Right lung (tissue), 10 donors: ENCODE measurements around the gene ATG2A. TPM values are rescaled to one million over a fixed set of nuclear protein-coding genes. Genes with fewer than 3 reads are reported as not detected.

Source experiments
- DNase-seq, 2 donors: peaks; one replicate each; pipeline ENCODE4 v3.0.0-alpha.2; 2013
- long read RNA-seq, 8 donors: transcript quantifications; one replicate each; lab custom pipeline, GENCODE V29; 2026
- polyA plus RNA-seq, 5 donors: library from polyadenylated mRNA; unstranded; fragments of 120-200 nt; gene quantifications; one replicate each; pipeline versions ENCODE4 v1.2.1 to v1.2.3, GENCODE V29; 2013; ENCODE audit warnings: inconsistent platforms in 1 of 5, low replicate concordance in 1 of 5; ENCODE audit not compliant: insufficient read length in 5 of 5, insufficient read depth in 1 of 5

Gene ATG2A
- polyA plus RNA-seq, result 10 to 100 TPM; 10.3 to 25.1 (median 15.9) TPM
- long read RNA-seq, donor 1, result 0 reads
- long read RNA-seq, donor 2, result 0 reads
- long read RNA-seq, donor 3, result 0 reads
- long read RNA-seq, donor 4, result 0 reads
- long read RNA-seq, donor 5, result 0 reads
- long read RNA-seq, donor 6, result 0 reads
- long read RNA-seq, donor 7, result 0 reads
- long read RNA-seq, donor 8, result 0 reads

DNA sequence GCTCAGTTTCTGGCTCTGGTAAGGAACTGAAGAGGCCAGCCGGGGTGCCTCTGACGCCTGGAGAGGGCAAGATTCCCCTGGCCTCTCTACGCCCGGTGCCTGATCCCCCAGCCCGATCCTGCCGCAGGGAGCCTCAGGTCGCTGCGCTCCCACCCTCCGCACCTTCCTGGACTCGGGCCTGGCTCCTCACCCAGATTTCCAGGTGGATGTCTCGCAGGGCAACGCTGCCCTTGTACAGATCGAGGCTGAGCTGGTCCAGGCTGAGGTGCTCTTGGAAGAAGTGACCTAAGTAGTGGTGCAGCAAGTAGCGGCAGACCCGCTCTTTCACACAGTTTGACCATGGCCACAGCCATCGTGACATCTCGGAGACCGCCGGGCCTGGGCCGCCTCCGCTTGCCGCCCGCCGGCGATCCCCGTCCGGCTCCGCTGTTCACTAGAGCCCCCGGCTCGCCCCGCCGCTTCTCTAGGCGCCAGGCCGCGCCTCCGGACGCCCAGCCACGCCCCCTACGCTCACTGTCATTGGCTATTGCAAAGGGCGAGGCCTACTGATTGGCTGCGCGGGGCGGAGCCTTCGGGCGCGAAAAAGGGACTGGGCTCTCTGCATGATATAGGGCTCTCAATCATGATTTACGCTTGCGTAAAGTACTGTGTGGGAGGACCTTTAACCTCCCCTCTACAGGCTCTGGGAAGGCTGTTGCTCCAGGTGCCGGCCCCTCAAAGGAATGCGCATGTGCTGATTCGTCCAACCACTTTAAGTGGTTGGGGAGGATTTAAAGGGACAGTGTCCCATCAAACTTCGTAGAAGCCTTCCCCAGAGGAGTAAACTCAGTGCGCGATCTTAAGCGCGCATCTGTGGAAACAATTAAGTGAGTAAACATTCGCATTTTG lies at the start of gene ATG2A:
TSS of gene ATG2A (minus strand) at position 435 of the 888 bp plus-strand sequence. CDS start at position 361, 74 bp downstream.
- peak; percentile 99 to 100 for DNase-seq

- no peak for DNase-seq
Observed at GRCh38 chr11:64963072-64963631, 46.1 kb upstream of the ATG2A start.

GRCh38 chr11:64960719-64961118 lies 43.7 kb upstream of the ATG2A start:
- no peak for DNase-seq

GRCh38 chr11:64959498-64959897 lies 42.5 kb upstream of the ATG2A start:
- no peak for DNase-seq

DNA sequence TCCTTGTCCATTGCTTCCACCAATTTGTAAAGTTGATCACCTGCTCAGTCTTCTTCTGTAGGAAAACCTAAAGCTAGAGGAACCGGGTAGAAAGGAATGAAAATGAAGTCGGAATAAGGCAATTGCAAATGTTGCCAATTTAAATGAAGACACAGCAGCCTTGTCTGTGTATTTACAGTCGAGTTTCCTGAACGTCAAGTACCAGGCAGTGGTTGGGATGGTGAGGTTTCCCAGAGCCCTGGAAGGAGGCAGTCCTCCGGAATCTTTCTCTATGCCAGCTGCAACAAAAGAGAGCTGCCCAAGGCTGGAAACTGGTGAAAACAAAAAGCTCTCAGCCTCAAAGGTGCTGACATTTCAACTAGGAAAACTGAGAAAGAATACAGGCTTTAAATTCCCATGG lies 37.2 kb upstream of the ATG2A start:
- no peak for DNase-seq

- no peak for DNase-seq
Observed at GRCh38 chr11:64951529-64951928, 34.5 kb upstream of the ATG2A start.

GRCh38 chr11:64947208-64947814 lies 30.3 kb upstream of the ATG2A start:
- no peak for DNase-seq

GRCh38 chr11:64936539-64936938 lies 19.5 kb upstream of the ATG2A start:
- no peak for DNase-seq

DNA sequence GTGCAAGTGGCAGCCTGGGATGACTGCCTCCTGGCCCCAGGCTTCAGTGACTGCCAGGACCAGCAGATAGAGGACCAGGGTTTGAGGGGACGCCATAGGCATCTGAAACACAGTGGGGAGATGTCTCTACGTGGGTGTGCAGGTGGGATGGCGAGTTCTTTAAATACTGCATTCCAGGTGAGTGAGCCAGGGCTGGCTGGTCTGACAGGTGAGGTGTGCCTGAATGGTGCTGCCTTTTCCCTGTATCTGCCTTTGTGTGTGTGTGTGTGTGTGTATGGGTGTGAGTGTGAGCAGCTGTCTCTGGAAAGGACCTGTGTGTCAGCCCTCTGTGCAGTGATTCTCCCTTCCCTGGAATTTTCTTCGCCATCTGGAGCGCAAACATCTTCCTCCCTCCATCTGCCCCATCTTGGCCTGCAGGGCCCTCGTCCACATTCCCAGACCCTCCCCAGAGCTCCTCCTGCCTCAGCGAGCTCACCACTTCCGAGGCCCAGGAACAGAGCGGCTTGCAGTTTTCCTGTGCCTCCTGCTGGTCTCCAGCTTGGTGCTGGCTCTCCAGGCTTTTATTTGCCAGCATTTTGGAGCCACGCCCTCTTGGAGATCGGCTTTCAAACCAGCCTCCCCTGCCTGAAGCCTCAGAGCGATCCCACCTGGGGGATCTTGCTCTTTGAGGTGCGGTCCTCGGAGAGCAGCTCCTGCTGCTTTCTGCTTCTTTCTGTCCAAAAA lies 18.5 kb upstream of the ATG2A start, which contains the start of gene GPHA2:
TSS of gene GPHA2 (minus strand) at position 535 of the 723 bp plus-strand sequence. CDS start at position 102, 433 bp downstream.
- no peak for DNase-seq

DNA sequence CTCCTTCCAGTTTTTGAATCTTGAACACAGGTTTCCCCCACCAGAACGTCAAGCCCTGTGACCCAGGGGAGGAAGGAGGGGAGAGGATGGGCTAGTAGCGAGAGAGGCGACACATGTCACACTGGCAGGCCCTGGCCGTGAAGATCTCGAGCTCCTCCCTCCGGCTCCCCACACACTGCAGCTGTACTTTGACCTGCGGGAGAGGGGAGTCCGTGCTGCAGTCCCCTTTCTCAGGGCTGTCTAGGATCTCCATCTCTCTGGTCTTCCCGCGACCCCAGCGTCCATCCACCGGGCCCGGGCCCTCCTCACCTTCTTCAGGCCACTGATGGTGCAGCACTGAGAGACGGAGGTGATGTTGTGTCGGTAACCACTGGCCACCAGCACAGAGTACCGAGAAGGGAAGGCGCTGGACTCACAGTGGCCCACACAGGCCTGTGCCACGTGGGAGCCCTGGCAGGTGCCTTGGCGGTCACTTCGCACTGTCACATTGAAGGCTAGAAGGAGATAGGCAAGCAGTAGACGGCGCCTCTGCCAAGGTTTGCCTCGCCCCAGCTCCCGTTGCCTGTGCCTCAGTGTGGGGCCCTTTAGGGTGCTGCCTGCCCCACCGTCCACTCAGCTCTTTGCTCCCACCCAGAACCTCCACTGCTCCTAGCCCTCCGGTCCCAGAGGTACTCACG lies 17.8 kb upstream of the ATG2A start:
- no peak for DNase-seq

GRCh38 chr11:64933935-64934681 lies 17.1 kb upstream of the ATG2A start:
- no peak for DNase-seq

- DNase-seq, result no peak
Observed at GRCh38 chr11:64933213-64933934, 16.4 kb upstream of the ATG2A start.

- DNase-seq, result no peak
Observed at GRCh38 chr11:64932324-64932723, 15.3 kb upstream of the ATG2A start.

DNA sequence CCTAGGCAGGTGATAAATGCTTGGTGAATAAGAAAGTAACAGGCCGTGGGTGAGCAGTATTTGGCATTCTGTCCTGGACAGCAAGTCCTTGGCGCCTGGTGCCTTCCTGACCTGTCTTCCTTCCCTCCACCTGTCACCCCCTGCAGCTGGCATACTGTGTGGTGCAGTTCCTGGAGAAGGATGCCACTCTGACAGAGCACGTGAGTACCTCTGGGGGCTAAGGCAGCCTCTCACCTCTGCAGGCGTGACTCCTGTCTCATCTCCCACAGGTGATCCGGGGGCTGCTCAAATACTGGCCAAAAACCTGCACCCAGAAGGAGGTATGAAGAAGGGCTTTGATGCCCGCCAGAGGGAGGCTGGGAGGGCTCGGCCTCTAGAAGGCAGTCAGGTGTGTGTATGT lies 14.3 kb upstream of the ATG2A start:
- DNase-seq, result no peak

GRCh38 chr11:64930340-64930739 lies 13.3 kb upstream of the ATG2A start:
- no peak for DNase-seq

GRCh38 chr11:64929625-64930024 lies 12.6 kb upstream of the ATG2A start:
- DNase-seq, result no peak

GRCh38 chr11:64928957-64929356 lies 11.9 kb upstream of the ATG2A start:
- DNase-seq, result no peak

GRCh38 chr11:64926689-64927088 lies 9.7 kb upstream of the ATG2A start:
- no peak for DNase-seq
